Activated CD8-positive, alpha-beta memory T cell treated with anti-CD3 and anti-CD28 coated beads, Interleukin-2, amount 50 U/mL, for 4 hours (primary cell): ENCODE measurements around the gene EIF4G2.

Experiments
- DNase-seq: peaks from one replicate; pipeline ENCODE4 v3.0.0-alpha.2; 2020

Gene EIF4G2

DNA sequence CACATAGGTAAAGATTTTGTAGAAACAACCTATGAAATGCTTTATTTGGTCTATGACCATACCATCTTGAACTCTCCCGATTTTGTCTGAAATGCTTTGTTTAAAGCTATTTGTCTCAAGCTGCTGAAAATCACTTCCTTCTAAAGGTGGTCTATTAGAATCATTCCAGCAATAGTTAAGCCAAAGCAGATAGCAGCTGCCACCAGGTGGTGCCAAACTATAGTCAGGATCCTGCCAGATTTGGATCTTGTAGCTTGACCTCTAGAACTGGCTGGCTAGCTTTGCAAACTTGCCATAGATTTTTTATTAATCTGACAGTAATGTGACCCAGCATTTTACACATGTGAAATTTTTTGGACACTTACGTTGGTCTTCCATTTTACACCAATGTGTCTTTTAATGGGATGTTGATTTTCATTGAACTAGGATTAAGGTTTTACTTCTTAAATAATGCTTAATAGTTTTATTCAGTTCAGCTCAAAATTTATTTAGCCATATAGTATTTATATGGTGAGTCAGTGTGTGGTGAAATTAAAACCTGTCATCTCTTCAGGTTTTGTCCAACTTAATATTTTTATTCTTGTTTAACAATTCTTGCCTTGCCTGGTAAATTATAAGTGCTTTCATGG lies 38.0 kb downstream of the EIF4G2 start:
- DNase-seq = no peak

DNA sequence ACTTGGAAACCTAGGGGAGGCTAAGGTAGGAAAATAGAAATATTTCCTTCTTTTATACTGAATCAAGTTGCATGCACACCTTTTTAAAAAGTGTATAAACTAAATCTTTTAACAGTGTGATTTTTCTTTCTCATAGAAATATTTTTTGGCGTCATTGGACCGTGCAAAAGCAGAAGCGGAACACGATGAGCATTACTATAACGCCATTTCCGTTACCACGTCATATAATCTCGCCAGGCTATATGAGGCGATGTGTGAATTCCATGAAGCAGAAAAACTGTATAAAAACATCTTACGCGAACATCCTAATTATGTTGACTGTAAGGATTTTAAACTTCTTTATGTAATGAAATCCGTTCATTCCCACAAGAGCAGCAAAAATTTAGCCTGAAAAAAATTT lies 44.3 kb downstream of the EIF4G2 start:
- DNase-seq = no peak

DNA sequence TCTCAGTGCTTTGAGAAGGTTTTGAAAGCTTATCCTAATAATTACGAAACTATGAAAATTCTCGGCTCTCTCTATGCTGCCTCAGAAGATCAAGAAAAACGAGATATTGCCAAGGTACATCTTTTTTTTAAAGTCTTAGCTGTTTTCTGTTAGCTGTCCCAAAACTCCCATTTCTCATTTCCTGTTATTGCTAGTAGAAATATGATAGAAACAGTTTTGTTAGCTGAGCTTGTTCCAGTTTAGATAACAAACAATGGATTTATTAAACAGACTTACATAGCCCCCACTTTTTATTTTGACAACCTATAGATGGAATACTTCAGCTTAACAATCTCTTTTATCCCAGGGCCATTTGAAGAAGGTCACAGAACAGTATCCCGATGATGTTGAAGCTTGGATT lies 45.0 kb downstream of the EIF4G2 start:
- DNase-seq = no peak

DNA sequence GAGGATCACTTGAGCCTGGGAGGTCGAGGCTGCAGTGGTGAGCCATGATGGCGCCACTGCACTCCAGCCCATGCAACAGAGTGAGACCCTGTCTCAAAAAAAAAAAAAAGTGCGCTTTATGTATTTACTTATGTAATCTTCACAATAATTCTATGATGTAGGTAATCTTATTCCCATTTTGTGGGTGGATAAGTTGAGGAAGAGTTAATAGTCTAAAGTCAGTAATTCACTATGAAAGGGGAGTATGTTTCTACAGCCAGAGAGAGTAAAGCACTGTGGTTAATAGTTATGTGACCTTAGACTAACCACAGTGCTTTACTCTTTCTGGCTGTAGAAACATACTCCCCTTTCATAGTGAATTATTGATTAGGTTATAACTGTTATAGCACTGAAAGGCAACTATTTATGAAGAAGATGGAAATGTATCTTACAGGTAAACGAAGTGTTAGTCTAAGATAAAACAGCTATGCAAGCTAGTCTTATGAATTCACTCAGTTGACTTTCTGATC lies 45.8 kb downstream of the EIF4G2 start:
- no peak for DNase-seq

DNA sequence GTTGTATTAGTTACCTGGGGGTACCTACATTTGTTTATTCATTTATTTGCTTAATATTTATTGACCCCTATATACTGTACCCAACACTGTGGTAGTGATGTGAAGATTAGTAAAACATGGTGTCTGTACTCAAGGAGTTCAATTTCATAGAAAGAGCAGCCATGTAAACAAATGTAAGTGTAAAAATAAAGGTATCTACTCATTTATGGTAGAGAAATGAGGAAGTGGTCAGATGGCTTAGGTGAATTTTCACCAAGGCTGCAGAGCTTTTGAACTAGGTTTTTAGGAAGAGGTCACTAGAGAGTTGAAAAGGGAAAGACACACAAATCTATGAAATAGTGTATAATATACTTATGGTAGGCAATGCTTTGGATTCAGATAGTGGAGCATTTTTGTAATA lies 46.5 kb downstream of the EIF4G2 start:
- no peak for DNase-seq

DNA sequence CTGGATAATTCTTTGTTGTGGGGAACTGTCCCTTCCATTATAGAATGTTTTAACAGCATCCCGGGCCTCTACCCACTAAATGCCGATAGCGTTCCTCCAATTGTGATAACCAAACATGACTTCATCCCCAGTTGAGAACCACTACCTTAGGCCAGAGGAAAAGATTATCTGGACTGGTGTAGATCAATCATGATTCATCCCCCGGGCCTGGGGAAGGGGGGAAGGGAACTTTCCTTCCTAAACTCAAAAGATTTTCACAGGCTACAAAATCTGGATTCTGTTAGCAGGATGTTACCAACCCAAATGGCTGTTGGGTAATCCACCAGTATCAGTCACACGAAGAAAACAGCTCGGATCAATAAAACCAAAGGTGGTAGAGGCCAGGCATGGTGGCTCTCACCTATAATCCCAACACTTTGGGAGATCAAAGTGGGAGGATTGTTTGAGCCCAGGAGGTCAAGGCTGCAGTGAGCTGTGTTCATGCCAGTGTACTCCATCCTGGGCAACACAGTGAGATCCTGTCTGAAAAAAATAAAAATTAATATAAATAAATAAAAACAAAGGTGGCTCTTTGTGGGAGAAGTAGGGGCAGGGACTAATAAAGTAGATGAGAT lies 47.5 kb downstream of the EIF4G2 start:
- DNase-seq = no peak

DNA sequence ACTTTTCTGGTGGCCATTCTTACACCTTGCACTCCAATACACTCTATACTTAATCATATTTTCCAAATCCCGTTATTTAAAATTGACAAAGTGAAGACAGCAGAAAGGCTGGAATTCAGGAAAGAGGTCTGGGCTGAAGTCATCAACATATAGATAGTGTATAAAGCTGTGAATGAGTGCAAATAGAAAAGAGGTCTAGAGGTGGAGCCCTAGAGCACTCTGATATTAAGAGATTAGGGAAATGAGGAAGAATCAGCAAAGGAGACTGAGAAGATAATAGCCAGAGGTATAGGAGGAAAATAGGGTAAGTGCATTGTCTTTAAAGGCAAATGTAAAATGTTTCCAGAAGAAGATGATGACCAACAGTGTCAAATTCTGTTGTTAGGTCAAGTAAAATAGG lies 49.8 kb downstream of the EIF4G2 start:
- no peak for DNase-seq

DNA sequence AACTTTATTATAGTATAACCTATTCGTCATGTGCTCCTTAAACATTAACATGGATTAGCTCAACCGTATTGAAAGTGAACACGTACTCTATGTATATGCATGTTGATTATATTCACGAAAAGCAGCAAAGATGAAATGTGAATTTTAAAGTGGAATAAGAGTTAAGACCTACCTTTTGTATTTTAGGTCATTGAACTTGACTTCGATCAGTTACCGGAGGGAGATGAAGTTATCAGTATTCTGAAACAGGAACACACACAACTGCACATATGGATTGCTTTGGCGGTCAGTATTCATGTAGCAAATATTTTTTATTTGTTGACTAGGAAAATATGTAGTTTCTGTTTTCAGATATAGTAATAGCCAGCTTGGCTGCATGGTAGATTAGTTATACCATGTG lies 56.2 kb downstream of the EIF4G2 start:
- DNase-seq = no peak

DNA sequence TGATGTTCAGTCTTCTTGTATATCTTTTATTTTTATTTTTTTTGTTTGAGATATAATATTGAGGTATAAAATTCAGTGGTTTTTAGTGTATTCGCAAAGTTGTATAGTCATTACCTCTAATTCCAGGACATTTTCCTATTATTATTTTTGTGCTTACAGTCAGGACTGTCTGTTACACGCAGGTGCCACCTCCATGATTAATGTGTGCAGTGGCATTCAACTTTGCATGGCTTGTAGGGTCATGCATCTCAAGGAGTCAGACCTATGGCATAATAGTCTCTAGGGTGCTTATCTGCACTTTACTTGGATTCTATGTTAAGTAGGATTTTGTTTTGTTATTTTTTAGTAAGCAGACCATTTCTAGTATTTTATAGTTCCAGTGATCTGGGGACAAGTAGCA lies 56.7 kb downstream of the EIF4G2 start:
- no peak for DNase-seq

DNA sequence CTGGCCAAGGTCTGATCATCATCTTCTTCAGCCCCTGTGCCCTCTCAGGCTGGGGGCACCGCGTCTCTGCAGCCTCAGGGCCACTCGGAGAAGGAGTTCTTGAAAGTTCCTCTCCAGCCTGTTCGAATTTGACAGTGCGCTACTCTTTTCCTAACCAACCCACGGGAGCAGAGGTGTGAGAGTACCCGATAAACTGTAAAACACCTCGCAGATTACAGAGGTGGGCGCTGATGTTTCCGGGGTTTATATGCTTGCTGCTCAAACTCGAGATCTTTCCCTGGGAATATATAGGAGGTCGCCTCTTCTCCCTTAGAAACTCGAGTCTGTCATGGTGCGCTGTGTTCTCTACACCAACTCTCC lies 57.2 kb downstream of the EIF4G2 start:
- no peak for DNase-seq

DNA sequence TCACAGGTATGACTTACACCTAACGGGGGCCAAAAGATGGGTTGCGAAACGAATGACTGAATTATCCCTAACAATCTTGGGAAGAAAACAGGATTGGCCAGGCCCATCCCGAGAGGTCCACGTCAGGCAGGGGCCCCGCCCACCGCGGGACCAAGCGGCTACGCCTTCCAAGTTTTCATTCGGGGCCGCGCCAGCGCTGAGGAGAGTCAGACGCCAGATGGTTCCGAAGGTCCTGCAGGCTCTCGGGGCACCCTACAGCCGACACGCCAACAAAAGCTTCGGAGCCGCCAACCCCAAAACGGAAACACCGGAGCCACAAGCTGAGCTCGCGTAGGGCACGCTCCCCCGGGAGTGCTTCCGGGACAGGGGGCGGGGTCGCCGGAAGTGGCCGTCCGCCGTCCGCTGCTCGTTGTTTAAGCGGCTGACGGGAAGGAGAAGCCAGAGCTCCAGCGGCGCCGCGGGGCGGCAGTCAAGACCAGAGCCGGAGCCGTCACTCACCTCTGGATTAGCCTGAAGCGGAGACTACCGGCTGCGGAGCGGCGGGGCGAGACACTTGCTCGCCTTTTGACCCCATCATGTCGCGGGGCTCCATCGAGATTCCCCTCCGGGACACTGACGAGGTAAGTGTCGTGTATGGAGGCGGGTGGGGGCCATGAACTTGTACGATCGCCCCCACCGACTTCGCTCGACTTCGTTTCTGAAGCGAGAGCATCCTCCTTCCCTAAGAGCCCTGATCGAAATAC lies 57.7 kb downstream of the EIF4G2 start, which contains the start of gene CTR9:
Gene CTR9 (plus strand): TSS at position 409 of the 743 bp plus-strand sequence. CDS start 167 bp downstream, at position 576.
- DNase-seq = peak; percentile 89

DNA sequence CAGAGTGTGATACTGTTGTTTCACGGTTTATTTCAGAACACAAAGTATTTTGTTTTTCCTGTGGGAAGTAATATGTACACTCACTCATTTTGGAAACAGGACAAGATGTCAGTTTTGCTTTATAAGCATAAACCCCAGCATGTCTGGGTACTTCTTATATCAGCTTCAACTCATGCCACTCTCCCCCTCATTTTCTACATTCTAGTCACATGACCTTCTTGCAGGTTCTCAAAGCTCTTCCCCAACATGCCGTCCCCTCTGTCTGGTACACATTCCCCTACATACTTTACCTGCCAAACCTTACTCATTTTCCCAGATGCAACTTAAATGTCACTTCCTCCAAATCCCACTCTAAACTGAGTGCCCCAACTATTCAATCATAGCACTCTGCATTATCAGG lies 59.2 kb downstream of the EIF4G2 start:
- no peak for DNase-seq

DNA sequence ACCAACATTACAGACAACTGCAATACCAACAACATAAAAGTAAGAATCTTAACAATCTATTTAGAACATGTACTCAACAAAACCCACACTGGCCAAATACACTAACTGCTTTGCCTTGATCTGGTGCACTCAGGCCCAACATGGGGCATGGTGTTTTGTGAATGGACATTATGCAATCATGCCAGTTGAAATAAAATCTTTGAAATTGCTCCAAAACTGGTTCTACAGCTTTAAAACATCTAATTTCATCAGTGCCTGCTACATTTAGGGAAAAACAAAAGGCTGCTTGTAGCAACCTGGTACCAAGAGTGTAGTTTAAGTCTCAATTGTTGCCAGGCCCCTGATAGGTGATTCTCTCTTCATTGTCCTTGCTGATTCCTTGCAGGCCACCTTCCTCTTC lies 61.0 kb downstream of the EIF4G2 start:
- DNase-seq = no peak
